ENCODE results near the gene HCRTR2. TPM values are rescaled to one million over a fixed set of nuclear protein-coding genes. Genes with fewer than 3 reads are reported as not detected.

Gene HCRTR2
- total RNA-seq, 1 experiment from 2014 or later = not detected

DNA sequence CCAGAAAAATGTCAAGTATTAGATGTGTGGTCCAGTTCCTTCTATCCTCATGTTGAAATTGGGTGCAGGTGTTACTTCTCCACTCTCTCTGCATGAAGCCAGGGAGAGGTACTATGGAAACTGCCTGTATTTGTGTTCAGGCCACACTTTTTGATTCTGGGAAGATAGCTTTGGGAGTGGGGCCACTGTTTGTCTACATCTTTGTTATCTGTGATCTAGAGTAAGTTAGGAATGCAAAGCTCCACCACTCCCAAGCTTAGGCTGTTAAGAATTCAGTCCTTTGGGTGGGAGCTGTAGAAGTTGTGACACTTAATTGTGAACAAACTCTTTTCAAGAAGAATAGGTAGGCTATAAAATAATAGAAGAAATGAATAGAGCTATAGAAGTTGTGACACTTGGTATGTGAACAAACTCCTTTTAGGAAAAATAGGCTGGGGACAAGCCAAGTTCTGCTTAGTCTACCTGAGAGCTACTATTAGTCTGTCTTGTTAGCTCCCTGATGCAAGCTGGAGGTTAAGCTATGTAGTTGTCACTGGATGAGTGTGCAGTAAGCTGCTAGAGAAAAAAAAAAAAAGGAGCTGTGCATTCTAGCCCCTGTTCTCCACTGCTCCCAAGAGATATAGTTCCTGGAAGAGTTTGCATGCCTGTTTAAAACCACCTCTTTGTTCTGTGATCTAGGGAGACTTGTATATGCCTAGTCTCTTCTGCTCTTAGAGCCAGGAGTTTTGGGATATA, 145.8 kb downstream of the HCRTR2 start:
- no peak overlapping the region for H3K4me3 ChIP-seq
- no peaks in the 10 kb centered on the region for H3K36me3 ChIP-seq
- H3K27ac ChIP-seq = no peak overlapping the region
- no peaks in the 10 kb centered on the region for H3K27me3 ChIP-seq (replicated peaks)
- H3K9me3 ChIP-seq (replicated peaks) = no peaks in the 10 kb centered on the region
- DNase-seq (ENCODE audit: low read depth in 1 of 2, low spot score in 2 of 2) = no peak
- no peaks in the 10 kb centered on the region for H3K4me1 ChIP-seq (replicated peaks)

DNA sequence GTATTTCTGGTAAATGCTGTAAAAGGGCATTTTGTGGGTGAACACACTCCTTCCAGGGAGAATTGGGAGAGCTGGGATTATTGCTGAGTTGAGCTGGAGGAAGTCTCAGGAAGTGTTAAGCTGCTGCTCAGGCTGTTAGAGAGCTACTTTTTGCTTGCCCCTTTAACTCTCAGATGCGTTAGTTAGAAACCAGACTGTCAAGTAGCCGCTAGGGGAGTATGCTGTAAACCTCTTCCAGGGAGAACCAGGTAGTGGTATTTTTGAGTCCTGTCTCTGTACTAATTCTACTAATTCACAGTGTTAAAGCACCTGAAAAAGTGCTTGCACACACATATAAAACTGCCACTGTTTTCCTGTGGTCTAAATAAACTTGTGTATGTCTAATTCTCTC, 146.4 kb downstream of the HCRTR2 start:
- no peak for DNase-seq (ENCODE audit: low read depth in 1 of 2, low spot score in 2 of 2)
- no peaks in the 10 kb centered on the region for H3K36me3 ChIP-seq

DNA sequence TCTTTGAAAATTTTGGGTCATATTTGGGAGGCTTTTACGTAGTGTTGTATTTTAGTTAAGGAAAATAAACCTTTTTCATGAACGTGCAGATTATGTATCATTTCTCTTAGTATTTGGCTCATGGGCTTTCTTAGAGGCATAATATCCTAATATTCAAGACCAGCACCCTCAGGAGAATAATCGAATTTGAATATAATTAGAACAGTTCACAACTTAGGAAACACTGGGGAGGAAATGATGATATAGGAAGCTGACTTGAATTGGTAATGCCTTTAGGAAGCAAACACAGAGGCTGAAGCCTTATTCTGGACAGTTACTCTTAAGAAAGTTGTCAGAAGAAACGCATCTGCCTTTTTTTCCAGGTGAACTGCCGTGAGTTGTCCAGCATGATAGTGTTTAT, 152.9 kb downstream of the HCRTR2 start, which contains the start of gene GFRAL:
Gene GFRAL, plus strand, starts transcription at position 301 of the 400 bp plus-strand sequence. Its CDS starts 86 bp downstream, at position 387.
- DNase-seq (ENCODE audit: low read depth in 1 of 2, low spot score in 2 of 2) = no peak
- Histone ChIP-seq H3K36me3 (no peaks in the 10 kb centered on the region), H3K9me3 (replicated peaks) (no peaks in the 10 kb centered on the region), H3K27me3 (replicated peaks) (no peaks in the 10 kb centered on the region; the same call in 1 of the 2 replicates), H3K4me3 (no peak within 1 kb of the TSS), H3K27ac (no peak within 1 kb of the TSS), H3K4me1 (replicated peaks) (no peaks in the 10 kb centered on the region)

More for the DNA sequence above, 146.4 kb downstream of the HCRTR2 start:
- no peak overlapping the region for H3K27ac ChIP-seq
- H3K4me1 ChIP-seq (replicated peaks) = no peaks in the 10 kb centered on the region
- no peaks in the 10 kb centered on the region for H3K27me3 ChIP-seq (replicated peaks)
- H3K9me3 ChIP-seq (replicated peaks) = no peaks in the 10 kb centered on the region
- H3K4me3 ChIP-seq = no peak overlapping the region

Other genes with a start within 250 kb of the HCRTR2 start
- not detected in 2 replicates for gene GFRAL, start 153.0 kb downstream of the HCRTR2 start, total RNA-seq (2014; rRNA removed; shearing (Covaris generic))

All from SJSA1 (cell line).